ENCODE measurements around the gene CUL4A.
"Not testable (repeated sequence)": the region's sequence is repeated elsewhere in the genome, so short reads cannot be mapped to it uniquely, and the experiment has no call there.

Gene CUL4A

DNA sequence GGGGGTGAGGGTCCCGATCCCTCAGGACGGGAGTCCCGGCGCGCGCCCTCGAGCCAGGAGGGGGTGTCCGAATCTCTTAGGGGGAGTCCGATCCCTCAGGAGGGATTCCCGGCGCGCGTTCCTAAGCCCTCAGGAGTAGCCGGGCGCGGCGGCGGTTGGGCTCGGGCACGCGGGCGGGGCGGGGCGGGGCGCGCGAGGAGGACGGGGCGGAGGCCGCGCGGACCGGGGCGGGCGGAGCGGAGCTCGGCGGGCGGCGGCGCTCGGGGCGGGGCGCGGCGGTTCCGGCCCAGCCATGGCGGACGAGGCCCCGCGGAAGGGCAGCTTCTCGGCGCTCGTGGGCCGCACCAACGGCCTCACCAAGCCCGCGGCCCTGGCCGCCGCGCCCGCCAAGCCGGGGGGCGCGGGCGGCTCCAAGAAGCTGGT, at the start of gene CUL4A:
TSS of gene CUL4A (plus strand) at position 278 of the 423 bp plus-strand sequence. CDS start at position 293, 15 bp downstream.
- peak; percentile 43 for DNase-seq (ENCODE audit: low spot score)

- DNase-seq (ENCODE audit: low spot score), result no peak
These were observed 49.7 kb upstream of the CUL4A start for GRCh38 chr13:113159701-113160100.

DNA sequence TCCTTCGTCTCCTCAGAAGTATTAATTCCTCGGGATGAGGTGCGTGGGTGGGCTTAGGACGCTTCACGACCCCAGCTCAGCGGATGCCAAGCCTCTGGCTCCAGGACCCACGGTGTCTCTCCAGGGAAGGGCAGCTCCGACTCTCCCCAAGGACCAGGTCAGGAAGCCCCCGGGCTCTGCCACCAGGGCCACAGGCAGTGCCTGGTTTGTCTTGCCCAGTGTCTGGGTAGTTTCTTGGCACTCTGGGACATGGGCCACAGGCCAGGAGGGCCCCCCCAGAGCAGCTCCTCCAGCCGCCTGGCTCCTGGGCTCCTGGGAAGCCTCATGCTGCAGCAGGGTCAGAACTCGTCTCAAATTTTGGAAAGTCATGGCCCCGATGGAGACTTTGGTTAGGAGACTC, 48.4 kb upstream of the CUL4A start:
- DNase-seq (ENCODE audit: low spot score), result no peak

- no peak for DNase-seq (ENCODE audit: low spot score)
These were observed 48.0 kb upstream of the CUL4A start for GRCh38 chr13:113161433-113161832.

GRCh38 chr13:113161975-113162374, 47.4 kb upstream of the CUL4A start:
- not testable (repeated sequence) for DNase-seq (ENCODE audit: low spot score)

GRCh38 chr13:113162783-113163685, 46.4 kb upstream of the CUL4A start:
- DNase-seq (ENCODE audit: low spot score), result no peak

- DNase-seq (ENCODE audit: low spot score), result no peak
These were observed 44.9 kb upstream of the CUL4A start for GRCh38 chr13:113164492-113164891.

GRCh38 chr13:113166266-113166665, 43.1 kb upstream of the CUL4A start:
- DNase-seq (ENCODE audit: low spot score), result no peak

DNA sequence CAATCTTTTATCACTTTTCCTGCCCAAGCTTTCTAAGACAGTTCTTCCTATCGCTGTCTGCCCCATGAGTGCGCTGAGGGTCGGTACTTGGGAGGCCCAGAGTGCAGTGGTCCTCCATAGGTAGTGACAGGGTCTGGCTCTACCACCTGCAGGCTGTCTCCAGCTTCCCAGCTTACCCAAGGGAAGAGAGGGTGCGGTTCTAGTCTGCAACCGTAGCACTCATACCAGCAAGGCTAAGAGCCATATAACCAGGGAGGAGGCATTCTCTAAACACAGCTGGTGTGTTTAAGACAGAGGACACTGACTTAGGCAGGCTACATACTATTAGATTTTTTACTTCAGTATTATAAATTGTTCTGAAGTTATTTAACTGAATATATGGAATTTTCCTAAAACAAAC, 42.7 kb upstream of the CUL4A start:
- no peak for DNase-seq (ENCODE audit: low spot score)

DNA sequence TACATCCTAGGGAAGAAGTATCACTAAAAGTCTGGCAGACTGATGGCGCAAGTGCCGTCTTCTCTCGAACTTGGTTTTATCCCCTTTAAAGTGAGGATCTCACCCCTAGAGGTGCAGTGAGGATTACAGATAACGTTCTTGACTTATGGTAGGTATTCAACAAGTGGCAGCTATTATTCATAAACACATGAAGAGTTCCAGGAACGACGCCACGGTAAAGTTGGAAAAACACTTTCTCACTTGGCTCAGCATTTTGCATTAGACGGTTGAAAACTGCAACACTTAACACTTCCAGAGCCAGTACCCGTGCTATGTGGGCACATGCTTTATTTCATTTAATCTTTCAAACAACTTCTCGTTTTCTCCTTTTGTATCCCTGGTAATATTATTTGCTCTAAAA, 42.3 kb upstream of the CUL4A start:
- DNase-seq (ENCODE audit: low spot score), result no peak

DNA sequence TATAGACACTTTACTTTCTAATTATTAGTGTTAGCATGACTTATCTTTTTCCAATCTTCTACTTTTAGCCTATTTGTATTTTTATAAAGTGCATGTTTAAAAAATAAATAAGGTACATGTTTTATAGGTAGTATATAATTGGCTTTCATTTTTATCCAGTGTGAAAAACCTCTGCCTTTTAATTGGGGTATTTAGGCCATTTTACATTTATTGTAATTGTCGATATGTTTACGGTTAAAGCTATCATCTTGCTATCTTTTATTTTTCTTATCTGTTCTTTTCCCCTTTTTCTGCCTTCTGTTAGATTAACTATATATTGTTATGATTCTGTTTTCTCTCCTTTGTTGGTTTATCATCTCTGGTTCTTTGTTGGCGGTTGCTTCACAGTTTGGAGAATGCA, 41.8 kb upstream of the CUL4A start:
- DNase-seq (ENCODE audit: low spot score), result no peak

DNA sequence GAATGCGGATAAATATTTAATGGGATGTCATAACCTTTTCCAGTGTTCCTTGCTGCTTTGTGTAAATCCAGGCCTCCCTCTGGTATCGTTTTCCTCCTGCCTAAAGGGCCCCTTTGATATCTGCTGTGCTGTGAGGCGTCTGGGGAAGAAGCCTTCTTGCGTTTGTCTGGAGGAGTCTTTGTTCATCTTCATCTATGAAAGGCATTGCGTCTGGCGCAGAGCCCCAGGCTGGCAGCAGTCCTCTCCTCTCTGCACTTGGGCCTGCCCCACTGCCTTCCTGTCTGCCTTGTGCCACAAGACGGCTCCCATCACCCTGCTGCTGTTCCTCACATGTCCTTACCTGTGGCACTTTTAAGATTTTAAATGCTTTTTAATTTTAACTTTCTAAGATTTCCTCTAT, 41.2 kb upstream of the CUL4A start:
- DNase-seq (ENCODE audit: low spot score), result no peak

- DNase-seq (ENCODE audit: low spot score), result no peak
These were observed 39.8 kb upstream of the CUL4A start for GRCh38 chr13:113169277-113170272.

GRCh38 chr13:113170511-113170910, 38.9 kb upstream of the CUL4A start:
- no peak for DNase-seq (ENCODE audit: low spot score)

DNA sequence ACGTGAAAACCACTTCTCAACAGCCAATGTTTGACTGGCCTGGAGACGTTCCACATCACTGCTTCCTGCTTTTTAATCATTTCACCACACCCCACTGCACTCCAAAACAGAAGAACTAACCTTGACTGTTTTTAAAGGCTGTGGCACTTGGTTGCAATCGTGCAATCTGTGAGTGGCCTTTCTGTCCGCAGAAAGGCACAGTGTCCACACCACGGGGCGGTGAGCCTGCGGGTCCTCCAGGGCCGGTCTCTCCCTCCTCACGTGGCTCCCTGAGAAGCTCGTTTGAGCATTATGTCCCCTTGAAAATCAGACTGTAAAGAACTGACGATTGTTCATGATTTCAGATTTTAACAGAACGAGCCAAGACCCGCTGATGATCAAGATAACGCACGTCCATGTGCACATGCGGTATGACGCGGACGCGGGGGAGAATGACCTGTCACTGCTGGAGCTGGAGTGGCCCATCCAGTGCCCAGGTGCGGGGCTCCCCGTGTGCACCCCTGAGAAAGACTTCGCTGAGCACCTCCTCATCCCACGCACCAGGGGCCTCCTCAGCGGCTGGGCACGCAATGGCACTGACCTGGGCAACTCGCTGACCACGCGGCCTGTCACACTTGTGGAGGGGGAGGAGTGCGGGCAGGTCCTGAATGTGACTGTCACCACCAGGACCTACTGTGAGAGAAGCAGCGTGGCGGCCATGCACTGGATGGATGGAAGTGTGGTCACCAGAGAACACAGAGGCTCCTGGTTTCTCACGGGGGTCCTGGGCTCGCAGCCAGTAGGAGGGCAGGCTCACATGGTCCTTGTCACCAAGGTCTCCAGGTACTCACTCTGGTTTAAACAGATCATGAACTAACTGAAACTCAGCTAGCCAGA, 37.9 kb upstream of the CUL4A start:
- DNase-seq (ENCODE audit: low spot score), result no peak

DNA sequence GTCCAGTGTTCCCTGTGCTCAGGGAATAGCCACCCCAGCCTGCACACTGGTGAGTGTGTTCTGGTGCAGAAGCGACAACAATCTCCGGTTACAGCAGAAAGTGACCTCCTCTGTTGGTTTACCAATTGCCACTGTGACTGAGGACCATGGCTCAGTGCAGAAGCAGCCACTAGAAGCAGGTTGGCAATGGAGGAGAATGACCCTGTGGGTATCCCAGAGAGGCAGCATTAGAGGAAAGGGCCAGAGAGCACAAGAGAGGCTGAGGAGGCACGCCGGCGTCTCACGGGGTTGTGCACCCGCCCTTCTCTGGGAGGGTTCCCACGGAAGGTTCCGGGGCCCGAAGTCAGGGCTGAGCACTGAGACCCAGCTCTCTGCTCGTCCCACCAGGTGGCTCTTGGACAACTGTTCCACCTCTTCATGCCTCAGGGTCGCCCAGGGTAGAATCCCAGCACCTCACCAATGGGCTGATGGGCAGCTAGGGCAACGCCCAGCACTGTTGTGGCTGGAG, 36.9 kb upstream of the CUL4A start:
- no peak for DNase-seq (ENCODE audit: low spot score)

DNA sequence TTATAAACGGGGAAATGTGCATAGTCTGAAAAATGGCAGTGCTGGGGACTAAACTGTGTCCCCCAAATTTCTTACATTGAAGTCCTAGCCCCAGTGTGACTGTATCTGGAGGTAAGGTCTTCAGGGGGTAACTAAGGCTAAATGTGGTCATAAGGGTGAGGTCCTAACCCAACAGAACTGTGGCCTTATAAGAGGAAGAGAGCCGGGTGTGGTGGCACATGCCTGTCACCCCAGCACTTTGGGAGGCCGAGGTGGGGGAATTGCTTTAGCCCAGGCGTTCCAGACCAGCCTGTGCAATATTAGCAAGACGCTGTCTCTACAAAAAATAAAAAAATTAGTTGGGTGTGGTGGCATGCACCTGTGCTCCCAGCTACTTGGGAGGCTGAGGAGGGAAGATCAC, 33.1 kb upstream of the CUL4A start:
- DNase-seq (ENCODE audit: low spot score), result no peak

DNA sequence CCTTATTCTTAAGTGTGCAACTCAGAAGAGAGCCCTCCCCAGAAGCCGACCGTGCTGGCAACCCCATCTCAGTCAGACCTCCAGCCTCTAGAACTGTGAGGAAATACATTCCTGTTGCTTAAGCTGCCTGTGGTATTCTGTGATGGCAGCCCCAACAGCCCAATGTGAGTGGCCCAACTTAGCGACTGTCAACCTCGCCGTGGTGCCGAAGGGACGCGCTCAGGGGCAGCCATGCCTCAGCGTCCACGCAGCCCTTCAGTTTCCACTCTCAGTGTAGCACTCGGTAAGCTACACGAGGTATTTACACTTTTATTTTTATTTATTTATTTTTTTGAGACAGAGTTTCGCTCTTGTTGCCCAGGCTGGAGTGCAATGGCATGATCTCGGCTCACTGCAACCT, 32.6 kb upstream of the CUL4A start:
- no peak for DNase-seq (ENCODE audit: low spot score)

- no peak for DNase-seq (ENCODE audit: low spot score)
These were observed 31.1 kb upstream of the CUL4A start for GRCh38 chr13:113178070-113178895.

GRCh38 chr13:113178896-113179167, 30.6 kb upstream of the CUL4A start:
- no peak for DNase-seq (ENCODE audit: low spot score)
